Measurements from ENCODE around the gene SKIC3. TPM values are rescaled to one million over a fixed set of nuclear protein-coding genes. Genes with fewer than 3 reads are reported as not detected.

The SKIC3 gene
- total RNA-seq (2014; rRNA removed; shearing (Covaris generic); ENCODE audit: low replicate concordance): 58.6 and 118 TPM in 2 replicates

- no peaks in the 10 kb centered on the region for H3K9me2 ChIP-seq (replicated peaks; ENCODE audit: insufficient read depth, low read length)
- H3K27me3 ChIP-seq (ENCODE audit: low read length): no peaks in the 10 kb centered on the region
- H3K36me3 ChIP-seq (ENCODE audit: insufficient read depth, low read length): peaks cover 10% of the 10 kb centered on the region; the same call in 1 of the 2 replicates
- no peaks in the 10 kb centered on the region for H3K9me3 ChIP-seq (ENCODE audit: low read length)
- H3K4me1 ChIP-seq (ENCODE audit: low read length): peaks cover 17% of the 10 kb centered on the region
- peak within 1 kb of the TSS; percentile 70 for H3K27ac ChIP-seq (ENCODE audit: low read length)
- H3K79me2 ChIP-seq (ENCODE audit: low read length): peaks cover 74% of the 10 kb centered on the region
- H3K4me3 ChIP-seq (ENCODE audit: low read length): peak within 1 kb of the TSS; percentile 93
- DNase-seq: peak; percentile 98
- H3K4me2 ChIP-seq (ENCODE audit: low read depth, low read length, poor library complexity, severe bottlenecking): peak within 1 kb of the TSS; percentile 90
- peak within 1 kb of the TSS; percentile 91; the same call in 1 of the 2 replicates for H2AFZ ChIP-seq (ENCODE audit: low read length)
- H3K9ac ChIP-seq (ENCODE audit: low read length): peak within 1 kb of the TSS; percentile 80
- no peaks in the 10 kb centered on the region for H4K20me1 ChIP-seq (ENCODE audit: insufficient read depth, low read depth, low read length)
Observed at GRCh38 chr5:95554647-95555548, at the start of gene SKIC3, which contains the start of gene ARSK. SKIC3 (minus strand) TSS chr5:95554977; CDS start chr5:95547150, 7,827 bp downstream. ARSK (plus strand) TSS chr5:95555101; CDS start chr5:95555279, 178 bp downstream.

GRCh38 chr5:95600557-95600956, 45.8 kb upstream of the SKIC3 start:
- H3K4me2 ChIP-seq (ENCODE audit: low read depth, low read length, poor library complexity, severe bottlenecking): no peak overlapping the region
- 0 out of 2 replicates have a peak, but pooled peaks cover 5% of the 10 kb centered on the region for H3K36me3 ChIP-seq (ENCODE audit: insufficient read depth, low read length)
- no peaks in the 10 kb centered on the region for H3K9me2 ChIP-seq (replicated peaks; ENCODE audit: insufficient read depth, low read length)
- no peak overlapping the region for H3K4me3 ChIP-seq (ENCODE audit: low read length)
- H3K79me2 ChIP-seq (ENCODE audit: low read length): no peaks in the 10 kb centered on the region
- H3K4me1 ChIP-seq (ENCODE audit: low read length): peaks cover 4% of the 10 kb centered on the region; the same call in 1 of the 2 replicates
- no peak for DNase-seq
- no peaks in the 10 kb centered on the region for H3K27me3 ChIP-seq (ENCODE audit: low read length)
- no peaks in the 10 kb centered on the region for H4K20me1 ChIP-seq (ENCODE audit: insufficient read depth, low read depth, low read length)
- H2AFZ ChIP-seq (ENCODE audit: low read length): no peak overlapping the region
- no peaks in the 10 kb centered on the region for H3K9me3 ChIP-seq (ENCODE audit: low read length)
- H3K27ac ChIP-seq (ENCODE audit: low read length): no peak overlapping the region
- H3K9ac ChIP-seq (ENCODE audit: low read length): no peak overlapping the region

GRCh38 chr5:95599252-95599651, 44.5 kb upstream of the SKIC3 start:
- DNase-seq: no peak
- H4K20me1 ChIP-seq (ENCODE audit: insufficient read depth, low read depth, low read length): no peaks in the 10 kb centered on the region
- no peaks in the 10 kb centered on the region for H3K9me3 ChIP-seq (ENCODE audit: low read length)
- H3K4me2 ChIP-seq (ENCODE audit: low read depth, low read length, poor library complexity, severe bottlenecking): no peak overlapping the region
- no peaks in the 10 kb centered on the region for H3K9me2 ChIP-seq (replicated peaks; ENCODE audit: insufficient read depth, low read length)
- H3K36me3 ChIP-seq (ENCODE audit: insufficient read depth, low read length): 0 out of 2 replicates have a peak, but pooled peaks cover 5% of the 10 kb centered on the region
- H2AFZ ChIP-seq (ENCODE audit: low read length): no peak overlapping the region
- H3K27ac ChIP-seq (ENCODE audit: low read length): no peak overlapping the region
- H3K9ac ChIP-seq (ENCODE audit: low read length): no peak overlapping the region
- H3K27me3 ChIP-seq (ENCODE audit: low read length): no peaks in the 10 kb centered on the region
- no peak overlapping the region for H3K4me3 ChIP-seq (ENCODE audit: low read length)
- peaks cover 4% of the 10 kb centered on the region; the same call in 1 of the 2 replicates for H3K4me1 ChIP-seq (ENCODE audit: low read length)
- no peaks in the 10 kb centered on the region for H3K79me2 ChIP-seq (ENCODE audit: low read length)

- H3K4me3 ChIP-seq (ENCODE audit: low read length): no peak overlapping the region
- no peaks in the 10 kb centered on the region for H3K9me2 ChIP-seq (replicated peaks; ENCODE audit: insufficient read depth, low read length)
- H3K36me3 ChIP-seq (ENCODE audit: insufficient read depth, low read length): 0 out of 2 replicates have a peak, but pooled peaks cover 3% of the 10 kb centered on the region
- no peaks in the 10 kb centered on the region for H4K20me1 ChIP-seq (ENCODE audit: insufficient read depth, low read depth, low read length)
- no peak overlapping the region for H3K4me2 ChIP-seq (ENCODE audit: low read depth, low read length, poor library complexity, severe bottlenecking)
- no peak overlapping the region for H3K27ac ChIP-seq (ENCODE audit: low read length)
- no peak overlapping the region for H3K9ac ChIP-seq (ENCODE audit: low read length)
- H3K79me2 ChIP-seq (ENCODE audit: low read length): no peaks in the 10 kb centered on the region
- H3K4me1 ChIP-seq (ENCODE audit: low read length): peaks cover 6% of the 10 kb centered on the region; the same call in 1 of the 2 replicates
- H3K27me3 ChIP-seq (ENCODE audit: low read length): no peaks in the 10 kb centered on the region
- DNase-seq: no peak
- H2AFZ ChIP-seq (ENCODE audit: low read length): no peak overlapping the region
- no peaks in the 10 kb centered on the region for H3K9me3 ChIP-seq (ENCODE audit: low read length)
Observed at GRCh38 chr5:95595289-95595931, 40.6 kb upstream of the SKIC3 start.

GRCh38 chr5:95591490-95591901, 36.7 kb upstream of the SKIC3 start:
- Histone ChIP-seq H3K9me3 (ENCODE audit: low read length) (no peaks in the 10 kb centered on the region), H3K9ac (ENCODE audit: low read length) (no peak overlapping the region), H2AFZ (ENCODE audit: low read length) (no peak overlapping the region), H4K20me1 (ENCODE audit: insufficient read depth, low read depth, low read length) (no peaks in the 10 kb centered on the region), H3K4me3 (ENCODE audit: low read length) (no peak overlapping the region), H3K27ac (ENCODE audit: low read length) (no peak overlapping the region), H3K9me2 (replicated peaks; ENCODE audit: insufficient read depth, low read length) (no peaks in the 10 kb centered on the region), H3K4me1 (ENCODE audit: low read length) (peaks cover 7% of the 10 kb centered on the region; the same call in 1 of the 2 replicates), H3K27me3 (ENCODE audit: low read length) (no peaks in the 10 kb centered on the region), H3K36me3 (ENCODE audit: insufficient read depth, low read length) (0 out of 2 replicates have a peak, but pooled peaks cover 3% of the 10 kb centered on the region), H3K4me2 (ENCODE audit: low read depth, low read length, poor library complexity, severe bottlenecking) (no peak overlapping the region), H3K79me2 (ENCODE audit: low read length) (no peaks in the 10 kb centered on the region)
- DNase-seq: no peak

- no peak overlapping the region for H3K27ac ChIP-seq (ENCODE audit: low read length)
- H3K9me3 ChIP-seq (ENCODE audit: low read length): no peaks in the 10 kb centered on the region
- H3K4me2 ChIP-seq (ENCODE audit: low read depth, low read length, poor library complexity, severe bottlenecking): no peak overlapping the region
- H3K79me2 ChIP-seq (ENCODE audit: low read length): no peaks in the 10 kb centered on the region
- peaks cover 7% of the 10 kb centered on the region; the same call in 1 of the 2 replicates for H3K4me1 ChIP-seq (ENCODE audit: low read length)
- H2AFZ ChIP-seq (ENCODE audit: low read length): peak overlapping the region; percentile 37; the same call in 1 of the 2 replicates
- no peaks in the 10 kb centered on the region for H3K9me2 ChIP-seq (replicated peaks; ENCODE audit: insufficient read depth, low read length)
- H4K20me1 ChIP-seq (ENCODE audit: insufficient read depth, low read depth, low read length): no peaks in the 10 kb centered on the region
- no peaks in the 10 kb centered on the region for H3K27me3 ChIP-seq (ENCODE audit: low read length)
- H3K9ac ChIP-seq (ENCODE audit: low read length): no peak overlapping the region
- DNase-seq: no peak
- 0 out of 2 replicates have a peak, but pooled peaks cover 3% of the 10 kb centered on the region for H3K36me3 ChIP-seq (ENCODE audit: insufficient read depth, low read length)
- H3K4me3 ChIP-seq (ENCODE audit: low read length): no peak overlapping the region
Observed at GRCh38 chr5:95590880-95591279, 36.1 kb upstream of the SKIC3 start.

GRCh38 chr5:95583992-95584391, 29.2 kb upstream of the SKIC3 start:
- Histone ChIP-seq H3K9me2 (replicated peaks; ENCODE audit: insufficient read depth, low read length) (no peaks in the 10 kb centered on the region), H3K4me1 (ENCODE audit: low read length) (no peaks in the 10 kb centered on the region), H4K20me1 (ENCODE audit: insufficient read depth, low read depth, low read length) (no peaks in the 10 kb centered on the region), H3K9me3 (ENCODE audit: low read length) (no peaks in the 10 kb centered on the region), H3K27me3 (ENCODE audit: low read length) (no peaks in the 10 kb centered on the region), H2AFZ (ENCODE audit: low read length) (no peak overlapping the region), H3K27ac (ENCODE audit: low read length) (no peak overlapping the region), H3K36me3 (ENCODE audit: insufficient read depth, low read length) (peaks cover 2% of the 10 kb centered on the region; the same call in 1 of the 2 replicates), H3K4me3 (ENCODE audit: low read length) (no peak overlapping the region), H3K79me2 (ENCODE audit: low read length) (peaks cover 6% of the 10 kb centered on the region; the same call in 1 of the 2 replicates), H3K9ac (ENCODE audit: low read length) (no peak overlapping the region), H3K4me2 (ENCODE audit: low read depth, low read length, poor library complexity, severe bottlenecking) (no peak overlapping the region)
- no peak for DNase-seq
